Keratinocyte (primary cell): Measurements from ENCODE around the gene AKAP13. TPM values are rescaled to one million over a fixed set of nuclear protein-coding genes. Genes with fewer than 3 reads are reported as not detected.
"Not testable (repeated sequence)": the region's sequence is repeated elsewhere in the genome, so short reads cannot be mapped to it uniquely, and the experiment has no call there.

Experiments
- DNase-seq: peaks from one replicate; pipeline ENCODE4 v3.0.0-alpha.2; 2011; ENCODE audit warnings: low read depth, missing footprints, low spot score
- FAIRE-seq: peaks from 2 replicates; lab custom pipeline; 2011; peaks lifted over from hg19 to GRCh38; lab: Jason Lieb, UNC
- H2AFZ ChIP-seq: 2 replicates; pipeline ENCODE4 v1.6.0; 2012; ENCODE audit warnings: low read length, control low read depth, inconsistent platforms; ENCODE audit not compliant: control insufficient read depth
- H3K27ac ChIP-seq: 2 replicates; pipeline ENCODE4 v1.5.1; 2011; ENCODE audit warnings: low read length; ENCODE audit not compliant: control insufficient read depth, insufficient read depth
- H3K27me3 ChIP-seq: 3 replicates; pipeline ENCODE4 v1.6.0; 2011; ENCODE audit warnings: low read length; ENCODE audit not compliant: control insufficient read depth, insufficient read depth; ENCODE audit errors: extremely low read depth
- H3K36me3 ChIP-seq, 2 experiments: 2 replicates in 1 of 2; 3 replicates in 1 of 2; pipeline ENCODE4 v1.5.1; 2011; ENCODE audit warnings: low read length in 2 of 2, mild to moderate bottlenecking in 1 of 2; ENCODE audit not compliant: control insufficient read depth in 2 of 2, insufficient read depth in 2 of 2; ENCODE audit errors: extremely low read depth in 1 of 2
- H3K4me1 ChIP-seq: 3 replicates; pipeline ENCODE4 v1.5.1; 2011; ENCODE audit warnings: low read length; ENCODE audit not compliant: control insufficient read depth, insufficient read depth; ENCODE audit errors: extremely low read depth
- H3K4me2 ChIP-seq: 3 replicates; pipeline ENCODE4 v1.6.0; 2011; ENCODE audit warnings: low read depth, low read length; ENCODE audit not compliant: control insufficient read depth, insufficient read depth; ENCODE audit errors: extremely low read depth
- H3K4me3 ChIP-seq, 3 experiments: fragments of 200-600 bp in 1 of 3; sonication (generic) in 1 of 3; 2 replicates in 2 of 3; 3 replicates in 1 of 3; pipeline ENCODE4 v1.5.1; 2011 to 2016; ENCODE audit warnings: low read length in 3 of 3, mild to moderate bottlenecking in 3 of 3, control low read depth in 2 of 3, inconsistent platforms in 1 of 3, low read depth in 1 of 3, mixed read lengths in 1 of 3, mixed run types in 1 of 3, moderate library complexity in 1 of 3; ENCODE audit not compliant: control insufficient read depth in 2 of 3, insufficient read depth in 2 of 3; ENCODE audit errors: extremely low read depth in 1 of 3
- H3K79me2 ChIP-seq: 2 replicates; pipeline ENCODE4 v1.6.0; 2012; ENCODE audit warnings: low read length; ENCODE audit not compliant: control insufficient read depth, insufficient read depth
- H3K9ac ChIP-seq: 3 replicates; pipeline ENCODE4 v1.6.0; 2011; ENCODE audit warnings: low read length; ENCODE audit not compliant: control insufficient read depth, insufficient read depth; ENCODE audit errors: extremely low read depth
- H3K9me1 ChIP-seq: 3 replicates; pipeline ENCODE4 v1.6.0; 2011; ENCODE audit warnings: low read length; ENCODE audit not compliant: control insufficient read depth, insufficient read depth; ENCODE audit errors: extremely low read depth
- H3K9me3 ChIP-seq: 2 replicates; pipeline ENCODE4 v1.5.1; 2012; ENCODE audit warnings: low read depth, low read length; ENCODE audit not compliant: control insufficient read depth
- H4K20me1 ChIP-seq: 3 replicates; pipeline ENCODE4 v1.6.0; 2011; ENCODE audit warnings: low read length; ENCODE audit not compliant: control insufficient read depth, insufficient read depth; ENCODE audit errors: extremely low read depth
- EZH2 ChIP-seq: IDR thresholded peaks from one replicate; pipeline ENCODE4 v1.6.1; 2012; ENCODE audit warnings: inconsistent platforms, mild to moderate bottlenecking, low read length, moderate library complexity
- dilution Hi-C: fragments of 300-500 bp; cut with MboI; formaldehyde crosslinking; loops from one replicate; pipeline ENCODE4 v1.7.0; 2020; ENCODE audit warnings: low sequenced_read_pairs; ENCODE audit not compliant: extremely low pct_ligation_motif_present
- polyA plus RNA-seq, 5 experiments: library from polyadenylated mRNA; depleted of rRNA in 3 of 5; stranded (reverse) in 3 of 5; stranded (forward) in 1 of 5; unstranded in 1 of 5; fragments of >200 nt; gene quantifications; 1 replicate in 1 of 5; 2 replicates in 3 of 5; 3 replicates in 1 of 5; pipeline versions ENCODE4 v1.2.1 to v1.2.3, GENCODE V29; 2011 to 2012; ENCODE audit warnings: missing spikeins in 2 of 5, low read depth in 1 of 5, low replicate concordance in 1 of 5
- TF ChIP-seq, protein P1 (sequence below), 3 experiments: IDR thresholded peaks in 1 of 3; conservative IDR thresholded peaks in 1 of 3; optimal IDR thresholded peaks in 1 of 3; 2 replicates in 2 of 3; 3 replicates in 1 of 3; pipeline versions ENCODE3 to v1.5.1; 2011; ENCODE audit warnings: low read length in 3 of 3, mild to moderate bottlenecking in 3 of 3, moderate library complexity in 2 of 3, control low read depth in 1 of 3, inconsistent platforms in 1 of 3; ENCODE audit not compliant: insufficient read depth in 2 of 3; ENCODE audit errors: extremely low read depth in 1 of 3

Gene AKAP13
- polyA plus RNA-seq, 1 donor (not counting 4 experiments of a cell fraction or from before 2014, with no cell fraction given), result 16.7 TPM

DNA sequence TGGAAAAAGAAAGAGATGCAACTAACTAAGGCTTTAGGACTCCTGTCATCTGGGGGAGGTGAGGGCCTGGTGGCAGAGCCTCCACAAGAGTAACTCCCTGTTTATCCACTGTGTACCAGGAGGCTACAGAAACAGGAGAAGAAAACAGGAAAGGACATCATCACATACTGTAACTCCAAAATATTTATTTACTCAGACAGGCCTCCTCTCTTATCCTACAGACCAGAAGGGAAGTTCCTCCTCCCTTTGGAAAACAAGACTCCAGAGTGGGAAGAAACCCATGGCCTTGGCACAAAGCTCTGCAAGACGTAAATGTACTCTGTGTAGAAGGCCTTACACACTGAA is 40.1 kb upstream of the AKAP13 start:
- H4K20me1 ChIP-seq, result no peaks in the 10 kb centered on the region
- no peaks in the 10 kb centered on the region for H3K36me3 ChIP-seq
- peaks cover 8% of the 10 kb centered on the region for H3K4me1 ChIP-seq
- DNase-seq (no peak), FAIRE-seq (no peak)
- H3K27me3 ChIP-seq, result no peaks in the 10 kb centered on the region
- H2AFZ ChIP-seq, result no peak overlapping the region
- no peak for TF ChIP-seq EZH2
- TF ChIP-seq, protein P1, sequence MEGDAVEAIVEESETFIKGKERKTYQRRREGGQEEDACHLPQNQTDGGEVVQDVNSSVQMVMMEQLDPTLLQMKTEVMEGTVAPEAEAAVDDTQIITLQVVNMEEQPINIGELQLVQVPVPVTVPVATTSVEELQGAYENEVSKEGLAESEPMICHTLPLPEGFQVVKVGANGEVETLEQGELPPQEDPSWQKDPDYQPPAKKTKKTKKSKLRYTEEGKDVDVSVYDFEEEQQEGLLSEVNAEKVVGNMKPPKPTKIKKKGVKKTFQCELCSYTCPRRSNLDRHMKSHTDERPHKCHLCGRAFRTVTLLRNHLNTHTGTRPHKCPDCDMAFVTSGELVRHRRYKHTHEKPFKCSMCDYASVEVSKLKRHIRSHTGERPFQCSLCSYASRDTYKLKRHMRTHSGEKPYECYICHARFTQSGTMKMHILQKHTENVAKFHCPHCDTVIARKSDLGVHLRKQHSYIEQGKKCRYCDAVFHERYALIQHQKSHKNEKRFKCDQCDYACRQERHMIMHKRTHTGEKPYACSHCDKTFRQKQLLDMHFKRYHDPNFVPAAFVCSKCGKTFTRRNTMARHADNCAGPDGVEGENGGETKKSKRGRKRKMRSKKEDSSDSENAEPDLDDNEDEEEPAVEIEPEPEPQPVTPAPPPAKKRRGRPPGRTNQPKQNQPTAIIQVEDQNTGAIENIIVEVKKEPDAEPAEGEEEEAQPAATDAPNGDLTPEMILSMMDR (optimal IDR thresholded peaks at IDR 0.05 in 1 of 3, IDR thresholded peaks at IDR 0.05 in 1 of 3, conservative IDR thresholded peaks at IDR 0.05 in 1 of 3; ENCODE audit: extremely low read depth in 1 of 3, insufficient read depth in 2 of 3, low read length in 3 of 3), result no peak
- H3K9me1 ChIP-seq, result no peaks in the 10 kb centered on the region
- no peaks in the 10 kb centered on the region for H3K79me2 ChIP-seq
- no peaks in the 10 kb centered on the region for H3K9me3 ChIP-seq
- no peak overlapping the region for H3K4me2 ChIP-seq
- no peak overlapping the region for H3K9ac ChIP-seq
- dilution Hi-C loops, result no loop called here
- H3K27ac ChIP-seq, result no peak overlapping the region
- H3K4me3 ChIP-seq, result no peak overlapping the region

DNA sequence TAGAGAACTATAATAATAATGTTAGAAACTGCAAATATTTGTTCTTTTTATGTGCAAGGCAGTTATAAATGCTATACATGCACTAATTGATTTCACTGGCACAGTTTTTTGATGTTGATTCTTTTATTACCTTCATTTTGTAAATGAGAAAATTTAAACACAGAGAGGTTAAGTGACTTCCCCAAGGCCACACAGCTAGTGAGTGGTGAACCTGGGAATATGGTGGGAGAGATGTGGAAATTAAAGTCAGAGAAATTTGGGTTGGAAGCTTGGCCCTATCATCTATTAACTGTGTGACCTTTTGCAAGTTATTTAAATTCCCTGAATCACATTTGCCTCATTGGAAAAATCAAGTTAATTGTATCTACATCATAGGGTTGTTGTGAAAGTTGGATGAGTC is 39.6 kb upstream of the AKAP13 start:
- Histone ChIP-seq H4K20me1 (no peaks in the 10 kb centered on the region), H3K4me3 (no peak overlapping the region), H3K27ac (no peak overlapping the region), H2AFZ (no peak overlapping the region), H3K79me2 (no peaks in the 10 kb centered on the region), H3K4me2 (no peak overlapping the region), H3K4me1 (peaks cover 12% of the 10 kb centered on the region), H3K9ac (no peak overlapping the region), H3K27me3 (no peaks in the 10 kb centered on the region), H3K36me3 (no peaks in the 10 kb centered on the region), H3K9me1 (no peaks in the 10 kb centered on the region), H3K9me3 (no peaks in the 10 kb centered on the region)
- dilution Hi-C loops, result no loop called here
- FAIRE-seq (no peak), DNase-seq (no peak)
- TF ChIP-seq, protein P1 (optimal IDR thresholded peaks at IDR 0.05 in 1 of 3, IDR thresholded peaks at IDR 0.05 in 1 of 3, conservative IDR thresholded peaks at IDR 0.05 in 1 of 3; ENCODE audit: extremely low read depth in 1 of 3, insufficient read depth in 2 of 3, low read length in 3 of 3), result no peak
- no peak for TF ChIP-seq EZH2

DNA sequence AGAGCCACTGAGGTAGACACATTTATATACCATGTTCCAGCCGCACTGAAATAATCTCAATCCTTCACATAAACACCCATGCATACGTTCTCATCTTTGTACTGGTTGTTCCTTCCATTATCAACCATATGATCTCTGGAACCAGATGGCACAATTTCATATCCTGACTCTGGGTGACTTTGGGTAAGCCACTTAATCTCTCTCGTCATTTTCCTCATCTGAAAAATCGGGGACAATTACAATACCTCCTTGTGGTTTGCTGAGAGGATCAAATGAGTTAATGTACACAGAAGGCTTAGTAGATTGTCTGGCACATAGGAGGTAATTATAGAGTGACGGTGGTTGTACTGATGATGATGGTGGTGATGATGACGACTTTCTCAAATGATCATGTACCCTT is 38.2 kb upstream of the AKAP13 start:
- dilution Hi-C loops, result not testable (repeated sequence)
- peak; percentile 69 for FAIRE-seq

DNA sequence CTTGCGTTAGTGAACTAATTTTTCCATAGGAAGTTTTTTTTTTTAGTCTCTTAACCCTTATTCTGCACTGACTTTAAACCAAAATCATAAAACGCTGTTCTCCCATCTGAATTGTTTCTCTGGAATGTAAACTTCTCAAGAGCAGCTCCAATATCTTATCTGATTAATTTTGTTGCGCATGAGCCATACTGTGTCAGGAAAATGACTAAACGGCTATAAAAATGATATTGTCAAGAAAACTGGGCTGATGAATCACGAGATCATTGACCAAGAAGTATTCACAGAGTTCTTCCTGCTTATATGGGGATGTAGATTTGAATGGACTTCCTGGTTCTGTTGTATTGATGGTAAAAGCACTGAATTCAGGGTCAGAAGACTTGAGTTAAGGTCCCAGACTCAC is 37.0 kb upstream of the AKAP13 start:
- Histone ChIP-seq H3K4me2 (peak overlapping the region; percentile 51), H3K9ac (peak overlapping the region; percentile 13), H3K4me1 (peaks cover 19% of the 10 kb centered on the region), H3K27ac (peak overlapping the region; percentile 86)
- dilution Hi-C loops, H3K79me2 ChIP-seq, H4K20me1 ChIP-seq, H3K27me3 ChIP-seq, H2AFZ ChIP-seq, H3K9me1 ChIP-seq, H3K36me3 ChIP-seq, H3K9me3 ChIP-seq, H3K4me3 ChIP-seq, DNase-seq: not testable (repeated sequence)
- FAIRE-seq, result peak; percentile 96

More for the DNA sequence above, 38.2 kb upstream of the AKAP13 start:
- H3K79me2 ChIP-seq, H3K4me3 ChIP-seq, H2AFZ ChIP-seq, H3K9me3 ChIP-seq, H3K36me3 ChIP-seq, H3K9ac ChIP-seq, DNase-seq, H3K27ac ChIP-seq, H3K27me3 ChIP-seq, H3K4me2 ChIP-seq, H4K20me1 ChIP-seq, H3K9me1 ChIP-seq: not testable (repeated sequence)
- peaks cover 19% of the 10 kb centered on the region for H3K4me1 ChIP-seq
